GM12875 (cell line): ENCODE measurements around the gene BCAR1.
"Not testable (repeated sequence)": the region's sequence is repeated elsewhere in the genome, so short reads cannot be mapped to it uniquely, and the experiment has no call there.

Source experiments
- H3K4me3 ChIP-seq: one replicate; pipeline ENCODE4 v1.5.1; 2011; ENCODE audit warnings: low read depth, low read length, control low read depth
- CTCF ChIP-seq: IDR thresholded peaks from 2 replicates; pipeline ENCODE4 v1.5.1; 2011; ENCODE audit warnings: low read depth, mild to moderate bottlenecking, control low read depth, inconsistent platforms, low read length, moderate library complexity, borderline replicate concordance; ENCODE audit not compliant: insufficient read depth

Gene BCAR1

DNA sequence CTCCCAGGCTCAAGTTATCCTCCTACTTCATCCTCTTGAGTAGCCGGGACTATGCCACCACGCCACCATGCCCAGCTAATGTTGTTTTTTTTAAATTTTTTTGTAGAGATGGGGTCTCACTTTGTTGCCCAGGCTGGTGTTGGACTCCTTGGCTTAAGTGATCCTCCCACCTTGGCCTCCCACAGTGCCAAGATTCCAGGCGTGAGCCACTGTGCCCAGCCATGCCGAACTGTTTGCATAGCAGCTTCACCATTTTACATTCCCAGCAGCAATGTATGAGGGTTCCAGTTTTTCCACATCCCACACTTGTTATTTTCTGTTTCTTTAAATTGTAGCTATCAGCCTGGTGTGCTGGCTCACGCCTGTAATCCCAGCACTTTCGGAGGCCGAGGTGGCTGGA, 34.8 kb downstream of the BCAR1 start:
- no peak for TF ChIP-seq CTCF
- H3K4me3 ChIP-seq, result no peak overlapping the region

- TF ChIP-seq CTCF, result no peak
- no peak overlapping the region for H3K4me3 ChIP-seq
Observed at GRCh38 chr16:75216127-75216526, 35.3 kb downstream of the BCAR1 start.

DNA sequence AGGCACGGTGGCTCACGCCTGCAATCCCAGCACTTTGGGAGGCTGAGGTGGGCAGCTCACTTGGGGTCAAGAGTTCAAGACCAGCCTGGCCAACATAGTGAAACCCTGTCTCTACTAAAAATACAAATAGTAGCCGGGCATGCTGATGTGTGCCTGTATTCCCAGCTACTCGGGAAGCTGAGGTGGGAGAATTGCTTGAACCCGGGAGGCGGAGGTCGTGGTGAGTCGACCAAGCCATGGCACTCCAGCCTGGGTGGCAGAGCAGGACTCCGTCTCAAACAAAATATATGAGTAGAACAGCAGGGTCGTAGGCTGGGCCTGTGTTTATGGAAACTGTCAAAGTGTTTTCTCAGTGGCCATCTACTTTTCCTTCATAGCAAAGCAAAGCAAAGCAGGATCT, 40.1 kb downstream of the BCAR1 start:
- not testable (repeated sequence) for H3K4me3 ChIP-seq

DNA sequence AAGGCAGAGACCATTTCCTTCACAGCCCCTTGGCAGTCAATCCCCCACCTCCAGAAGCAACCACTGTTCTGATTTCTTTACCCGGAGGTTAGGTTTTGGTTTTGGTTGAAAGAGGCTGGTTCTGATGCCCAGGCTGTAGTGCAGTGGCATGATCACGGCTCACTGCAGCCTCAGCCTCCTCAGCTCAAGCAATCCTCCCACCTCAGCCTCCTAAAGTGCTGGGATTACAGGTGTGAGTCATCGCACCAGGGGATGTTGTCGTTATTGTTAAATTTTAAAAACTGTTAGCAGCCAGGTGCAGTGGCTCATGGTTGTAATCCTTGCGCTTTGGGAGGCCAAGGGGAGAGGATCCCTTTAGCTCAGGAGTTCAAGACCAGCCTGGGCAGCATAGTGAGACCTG, 41.5 kb downstream of the BCAR1 start:
- H3K4me3 ChIP-seq, result no peak overlapping the region
- TF ChIP-seq CTCF, result no peak

- not testable (repeated sequence) for H3K4me3 ChIP-seq
Observed at GRCh38 chr16:75209514-75209913, 41.9 kb downstream of the BCAR1 start.

DNA sequence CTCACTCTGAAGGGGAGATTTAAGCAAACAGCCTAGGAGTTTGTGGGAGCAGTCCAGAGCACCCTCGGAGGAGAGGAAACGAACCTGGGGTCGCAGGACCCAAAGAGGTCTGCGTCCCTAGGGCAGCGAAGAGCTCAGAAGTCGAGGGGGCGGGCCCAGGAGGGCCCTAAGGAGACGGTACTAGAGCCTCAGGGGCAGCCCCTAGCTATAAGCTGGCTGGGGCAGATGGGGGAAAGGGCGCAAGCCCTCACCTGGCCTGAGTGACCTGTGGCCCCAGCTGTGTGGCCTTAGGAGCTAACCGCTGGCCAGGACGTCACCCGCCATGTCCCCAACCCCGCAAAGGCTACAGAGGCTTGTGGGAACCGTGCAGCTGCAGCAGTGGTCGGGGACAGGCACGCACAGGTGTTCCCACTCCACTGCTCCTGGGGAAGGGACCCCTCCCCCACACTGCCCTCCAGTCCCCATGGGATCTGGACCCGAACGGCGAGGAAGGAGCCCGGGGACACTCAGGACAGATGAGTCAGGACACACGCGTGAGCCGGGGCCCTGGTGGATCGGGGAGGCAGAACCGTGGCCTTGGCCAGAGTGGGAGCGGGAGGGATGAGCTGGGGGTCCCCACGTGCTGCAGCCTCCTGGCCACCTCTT, 42.4 kb downstream of the BCAR1 start:
- H3K4me3 ChIP-seq, result no peak overlapping the region
- no peak for TF ChIP-seq CTCF

DNA sequence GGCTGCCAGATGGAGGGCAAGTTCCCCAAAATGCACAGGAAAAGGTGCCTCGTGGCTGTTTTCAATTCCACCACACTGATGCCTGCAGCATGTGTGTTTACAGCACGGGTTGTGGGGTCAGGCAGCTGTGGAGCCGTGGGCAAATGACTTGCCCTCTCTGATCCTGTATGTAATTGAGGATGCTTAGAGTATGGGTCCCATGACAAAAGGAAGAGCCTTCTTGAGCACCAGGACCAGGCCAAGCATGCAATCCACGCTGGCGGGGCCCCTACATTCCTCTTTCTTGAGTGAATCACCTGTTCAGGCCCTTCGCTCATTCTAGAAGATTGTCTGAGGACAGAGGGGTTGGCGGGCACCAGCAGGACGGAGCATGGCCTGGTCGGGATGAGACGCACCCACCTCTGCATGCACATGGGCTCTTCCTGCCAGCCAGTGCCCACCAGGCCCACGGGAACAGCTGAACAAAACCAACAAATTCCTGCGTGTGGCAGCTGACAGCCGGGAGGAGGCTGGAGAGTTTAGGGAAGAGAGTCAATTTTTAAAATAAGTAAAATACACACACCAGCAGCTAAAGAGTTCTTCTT, 43.1 kb downstream of the BCAR1 start:
- no peak overlapping the region for H3K4me3 ChIP-seq
- no peak for TF ChIP-seq CTCF

- no peak overlapping the region for H3K4me3 ChIP-seq
- no peak for TF ChIP-seq CTCF
Observed at GRCh38 chr16:75207831-75208230, 43.6 kb downstream of the BCAR1 start.
